ENCODE data around the gene FZD2.
A peak's percentile ranks its signal among the peaks of the same experiment; 100 is the strongest.

Gene FZD2

DNA sequence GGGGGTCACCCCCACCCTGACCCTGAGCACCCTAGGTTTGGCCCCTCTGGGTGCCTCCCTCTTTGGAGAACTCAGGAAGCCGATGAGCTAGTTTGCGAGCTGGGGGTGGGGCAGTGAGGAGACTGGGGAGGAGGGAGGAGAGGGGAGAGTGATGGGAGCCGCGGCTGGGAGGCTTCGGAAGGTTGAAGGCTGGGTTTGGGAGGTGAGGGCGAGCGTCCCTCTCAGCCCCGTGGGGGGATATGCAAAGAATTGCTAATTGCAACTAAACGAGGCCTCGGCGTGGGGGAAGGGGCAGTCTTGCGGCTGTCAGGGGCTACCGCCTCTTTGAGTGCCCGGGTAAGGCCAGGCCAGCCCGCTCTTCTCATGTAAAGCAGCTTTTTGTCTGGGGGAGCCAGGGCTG lies 17.6 kb upstream of the FZD2 start:
- no peak overlapping the region for H2AFZ ChIP-seq (ENCODE audit: low read depth, low read length)
- no peaks in the 10 kb centered on the region for H3K9me3 ChIP-seq (ENCODE audit: low read length)
- H3K4me3 ChIP-seq (ENCODE audit: low read length), result no peak overlapping the region
- H3K27me3 ChIP-seq (ENCODE audit: insufficient read depth, low read length), result no peaks in the 10 kb centered on the region
- H3K4me1 ChIP-seq (ENCODE audit: insufficient read depth, low read length), result peaks cover 64% of the 10 kb centered on the region
- no peaks in the 10 kb centered on the region for H3K36me3 ChIP-seq (ENCODE audit: insufficient read depth, low read length)

DNA sequence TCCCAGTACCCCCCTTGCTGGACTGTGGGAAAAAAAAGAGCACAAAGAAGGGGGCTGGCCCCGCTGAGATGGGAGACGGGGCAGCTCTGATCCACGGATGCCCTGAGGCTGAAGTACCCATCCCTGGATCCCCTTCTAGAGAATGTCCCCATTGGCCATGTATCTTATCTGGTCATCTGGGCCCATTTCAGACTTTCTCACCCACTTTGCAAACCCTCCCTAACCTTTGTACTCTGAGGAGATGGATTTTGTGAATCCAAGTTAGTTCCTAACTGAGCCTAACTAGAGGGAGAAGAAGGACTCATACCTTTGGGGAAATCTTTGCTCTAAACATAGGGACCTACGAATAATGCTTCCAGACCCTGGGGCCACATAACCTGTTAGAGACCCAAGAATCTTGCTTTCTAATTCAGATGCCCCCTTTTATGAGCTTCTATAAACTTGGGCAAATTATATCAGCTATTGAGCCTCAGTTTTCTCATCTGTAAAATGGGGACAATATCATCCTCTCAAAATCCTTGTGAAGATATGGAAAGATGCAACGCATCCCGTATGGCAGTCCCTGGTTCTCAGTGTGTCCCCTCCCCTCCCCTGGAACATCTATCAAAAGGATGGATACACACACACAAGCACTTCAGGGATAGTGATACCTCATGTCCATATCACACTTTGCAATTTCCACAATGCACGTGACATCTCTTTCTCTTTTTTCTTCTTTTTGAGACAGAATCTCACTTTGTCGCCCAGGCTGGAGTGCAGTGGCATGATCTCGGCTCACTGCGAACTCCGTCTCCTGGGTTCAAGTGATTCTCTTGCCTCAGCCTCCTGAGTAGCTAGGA lies 16.8 kb upstream of the FZD2 start:
- H3K4me1 ChIP-seq (ENCODE audit: insufficient read depth, low read length), result peaks cover 64% of the 10 kb centered on the region
- H3K36me3 ChIP-seq (ENCODE audit: insufficient read depth, low read length), result no peaks in the 10 kb centered on the region
- H2AFZ ChIP-seq (ENCODE audit: low read depth, low read length), result no peak overlapping the region
- peak overlapping the region; percentile 11 for H3K4me3 ChIP-seq (ENCODE audit: low read length)
- H3K27me3 ChIP-seq (ENCODE audit: insufficient read depth, low read length), result no peaks in the 10 kb centered on the region
- no peaks in the 10 kb centered on the region for H3K9me3 ChIP-seq (ENCODE audit: low read length)

DNA sequence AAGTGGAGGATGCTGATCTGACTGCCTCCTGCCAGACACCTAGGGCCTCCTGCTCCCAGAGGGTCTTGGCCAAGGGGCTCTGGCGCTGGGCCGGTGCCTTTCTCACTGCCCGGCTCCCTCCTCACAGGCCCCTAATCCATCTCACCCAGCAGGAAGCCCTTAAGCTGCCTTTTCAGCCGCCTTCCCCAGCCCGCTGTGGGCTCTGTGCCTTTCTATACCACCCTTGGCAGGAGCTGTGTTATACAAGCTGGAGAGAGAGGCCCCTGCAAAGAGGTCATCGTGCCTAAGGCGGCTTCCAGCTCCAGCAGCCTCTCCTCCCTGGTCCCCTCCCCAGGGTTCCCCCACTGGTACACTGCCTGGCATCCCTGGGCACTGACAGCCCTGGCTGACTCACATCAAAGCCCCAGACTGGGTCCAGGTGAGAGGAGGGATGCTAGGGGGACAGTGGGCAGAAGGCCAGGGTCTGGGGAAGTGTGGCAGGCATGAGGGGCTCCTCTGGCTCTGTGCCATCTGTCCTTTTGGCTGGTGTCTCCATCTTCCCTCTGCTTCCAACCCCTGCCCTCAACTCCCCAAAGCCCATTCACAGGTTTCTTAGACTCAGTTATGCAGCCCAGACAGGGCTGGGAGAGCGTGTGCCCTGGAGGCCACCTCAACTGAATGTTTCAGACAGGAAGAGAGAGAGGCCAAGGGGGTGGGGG lies 15.3 kb upstream of the FZD2 start:
- Histone ChIP-seq H3K4me1 (ENCODE audit: insufficient read depth, low read length) (peaks cover 59% of the 10 kb centered on the region), H3K9me3 (ENCODE audit: low read length) (no peaks in the 10 kb centered on the region), H3K36me3 (ENCODE audit: insufficient read depth, low read length) (no peaks in the 10 kb centered on the region), H2AFZ (ENCODE audit: low read depth, low read length) (no peak overlapping the region), H3K27me3 (ENCODE audit: insufficient read depth, low read length) (no peaks in the 10 kb centered on the region), H3K4me3 (ENCODE audit: low read length) (no peak overlapping the region)

DNA sequence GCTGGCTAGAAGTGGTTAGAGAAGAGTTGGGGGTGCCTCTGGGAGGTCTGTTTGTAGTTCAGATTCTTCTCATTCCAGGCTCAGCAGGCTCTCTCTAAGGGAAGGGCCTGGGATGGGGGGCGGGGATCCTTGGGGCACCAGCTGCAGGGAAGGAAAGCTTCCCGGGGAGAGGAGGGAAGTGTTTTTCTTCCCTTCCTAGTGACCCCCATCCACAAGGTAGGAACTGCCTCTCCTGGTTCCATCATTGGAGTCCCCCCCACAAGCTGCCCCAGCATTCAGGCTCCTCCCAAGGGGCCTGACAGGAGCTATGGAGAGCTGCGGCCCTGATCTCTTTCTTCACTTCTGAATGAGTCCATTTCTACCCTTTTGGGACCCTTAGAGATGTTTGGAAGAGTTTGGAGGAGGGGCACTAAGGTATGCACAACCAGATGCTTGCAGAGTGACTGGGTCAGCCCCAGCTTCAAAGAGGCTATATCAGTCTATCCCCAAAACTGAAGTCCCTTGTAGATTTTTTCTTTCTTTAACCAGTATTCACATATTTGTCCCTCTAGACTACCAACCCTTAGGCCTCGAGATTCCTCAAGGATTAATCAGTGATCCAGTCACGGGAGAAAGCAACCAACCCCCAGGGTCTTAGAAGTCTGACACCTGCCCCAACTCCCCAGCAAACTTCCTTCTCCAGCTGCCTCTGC lies 13.9 kb upstream of the FZD2 start:
- Histone ChIP-seq H3K36me3 (ENCODE audit: insufficient read depth, low read length) (no peaks in the 10 kb centered on the region), H3K4me1 (ENCODE audit: insufficient read depth, low read length) (peaks cover 70% of the 10 kb centered on the region), H3K27me3 (ENCODE audit: insufficient read depth, low read length) (no peaks in the 10 kb centered on the region), H2AFZ (ENCODE audit: low read depth, low read length) (no peak overlapping the region), H3K9me3 (ENCODE audit: low read length) (no peaks in the 10 kb centered on the region), H3K4me3 (ENCODE audit: low read length) (no peak overlapping the region)

DNA sequence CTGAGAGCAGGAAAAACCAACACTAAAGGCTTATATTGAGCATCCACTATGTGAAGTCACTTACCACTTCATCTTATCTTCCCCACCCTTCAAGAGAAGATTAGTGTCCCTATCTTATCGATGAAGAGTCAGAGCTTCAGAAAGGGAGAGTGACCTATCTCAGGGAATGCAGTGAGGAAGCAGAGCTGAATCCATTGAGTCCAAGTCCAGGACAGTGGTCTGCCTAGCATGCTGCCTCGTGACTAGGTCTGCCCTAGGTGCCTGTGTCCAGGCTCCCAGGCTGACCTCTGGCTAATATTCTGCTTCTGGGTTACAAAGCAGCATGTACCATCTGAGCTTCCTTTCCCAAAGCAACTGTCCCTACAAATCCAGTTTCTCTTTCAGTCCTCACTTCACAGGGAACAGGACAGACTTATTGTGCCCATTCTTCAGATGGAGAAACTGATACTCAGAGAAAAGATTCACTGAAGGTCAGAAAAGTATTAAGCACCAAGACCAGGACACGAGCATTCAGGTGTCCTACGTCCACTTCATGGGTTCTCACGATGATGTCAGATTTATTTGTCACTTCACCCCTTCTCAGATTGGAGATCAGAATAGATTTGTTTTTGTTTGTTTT lies 13.3 kb upstream of the FZD2 start:
- Histone ChIP-seq H3K27me3 (ENCODE audit: insufficient read depth, low read length) (no peaks in the 10 kb centered on the region), H2AFZ (ENCODE audit: low read depth, low read length) (no peak overlapping the region), H3K9me3 (ENCODE audit: low read length) (no peaks in the 10 kb centered on the region), H3K4me3 (ENCODE audit: low read length) (no peak overlapping the region), H3K36me3 (ENCODE audit: insufficient read depth, low read length) (no peaks in the 10 kb centered on the region), H3K4me1 (ENCODE audit: insufficient read depth, low read length) (peaks cover 73% of the 10 kb centered on the region)

DNA sequence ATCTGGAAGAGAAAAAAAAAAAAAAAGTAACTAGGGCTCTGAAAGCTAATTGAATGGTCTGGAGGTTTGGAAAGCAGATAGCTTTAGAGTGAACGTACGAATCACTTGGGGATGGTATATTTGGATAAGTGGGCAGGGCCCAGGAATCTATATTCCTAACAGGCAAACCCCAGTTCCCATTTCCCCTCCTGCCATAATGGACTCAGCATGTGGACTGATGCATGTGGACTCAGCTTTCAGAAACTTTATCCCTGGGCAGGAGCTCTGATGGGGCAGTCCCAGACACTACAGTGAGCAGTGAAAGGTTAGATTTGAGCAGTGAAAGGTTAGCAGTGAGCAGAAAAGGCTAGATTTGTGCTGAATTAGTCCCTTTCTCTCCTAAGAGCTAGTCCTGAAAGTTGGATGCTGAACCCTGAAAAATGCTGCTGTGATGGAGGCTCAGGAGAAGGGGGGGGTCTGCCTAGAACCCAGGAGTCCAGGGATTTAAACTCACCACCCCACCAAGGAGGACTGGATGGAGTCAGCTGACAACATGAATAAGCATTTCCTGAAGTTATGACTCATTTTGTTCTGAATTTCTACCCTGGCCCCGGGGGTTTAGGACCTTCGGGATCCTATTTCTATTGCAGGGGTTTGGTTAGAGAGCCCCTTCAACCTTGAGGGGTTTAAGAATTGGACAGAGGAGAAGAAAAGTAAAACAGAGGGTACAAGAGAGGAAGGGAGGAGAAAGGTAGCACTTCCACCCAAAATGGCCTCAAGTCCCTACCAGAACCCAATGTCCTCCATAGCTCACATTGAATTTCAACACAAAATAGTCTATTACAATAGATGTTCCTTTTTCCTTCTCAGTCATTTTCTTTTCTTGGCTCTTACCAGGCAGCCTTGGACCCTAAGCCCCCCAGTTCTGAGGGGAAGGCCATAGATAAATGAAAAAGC lies 10.3 kb upstream of the FZD2 start:
- Histone ChIP-seq H3K4me1 (ENCODE audit: insufficient read depth, low read length) (peaks cover 58% of the 10 kb centered on the region), H3K4me3 (ENCODE audit: low read length) (peak overlapping the region; percentile 41), H3K27me3 (ENCODE audit: insufficient read depth, low read length) (no peaks in the 10 kb centered on the region), H3K9me3 (ENCODE audit: low read length) (no peaks in the 10 kb centered on the region), H3K36me3 (ENCODE audit: insufficient read depth, low read length) (no peaks in the 10 kb centered on the region), H2AFZ (ENCODE audit: low read depth, low read length) (no peak overlapping the region)

DNA sequence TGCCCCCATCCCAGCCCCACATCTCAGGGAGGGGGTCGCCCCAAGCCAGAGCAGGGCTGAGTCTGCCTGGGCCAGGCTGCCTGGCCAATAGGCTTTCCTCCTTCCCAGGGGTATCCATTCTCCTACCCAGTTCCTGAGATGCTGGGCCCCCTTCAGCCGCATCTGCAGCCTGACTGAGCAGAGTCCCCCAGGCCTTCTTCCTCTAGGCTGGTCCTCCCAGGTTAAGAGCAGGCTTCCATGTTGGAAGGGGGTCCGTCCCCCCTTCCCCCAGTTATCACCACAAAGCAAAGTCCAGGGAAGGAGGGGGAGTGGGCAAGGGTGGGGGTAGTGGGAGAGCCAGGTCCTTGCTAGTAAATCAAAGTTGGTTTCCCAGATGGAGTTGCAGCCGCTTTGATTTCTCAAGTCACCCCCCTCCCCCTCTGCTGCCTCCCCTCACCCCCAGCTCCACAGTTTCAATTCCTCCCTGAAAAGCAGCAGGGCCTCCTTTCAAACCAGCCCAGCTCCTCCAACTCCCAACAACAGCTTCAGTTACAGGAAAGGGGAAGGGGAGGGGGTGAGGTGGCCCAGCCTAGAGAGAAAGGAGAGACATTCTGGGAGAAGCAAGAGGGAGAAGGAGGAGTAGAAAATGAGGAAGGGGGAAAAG lies 9.5 kb upstream of the FZD2 start:
- H3K4me3 ChIP-seq (ENCODE audit: low read length), result peak overlapping the region; percentile 41
- H2AFZ ChIP-seq (ENCODE audit: low read depth, low read length), result no peak overlapping the region
- H3K9me3 ChIP-seq (ENCODE audit: low read length), result no peaks in the 10 kb centered on the region
- H3K27me3 ChIP-seq (ENCODE audit: insufficient read depth, low read length), result no peaks in the 10 kb centered on the region
- H3K36me3 ChIP-seq (ENCODE audit: insufficient read depth, low read length), result no peaks in the 10 kb centered on the region
- peaks cover 50% of the 10 kb centered on the region for H3K4me1 ChIP-seq (ENCODE audit: insufficient read depth, low read length)

DNA sequence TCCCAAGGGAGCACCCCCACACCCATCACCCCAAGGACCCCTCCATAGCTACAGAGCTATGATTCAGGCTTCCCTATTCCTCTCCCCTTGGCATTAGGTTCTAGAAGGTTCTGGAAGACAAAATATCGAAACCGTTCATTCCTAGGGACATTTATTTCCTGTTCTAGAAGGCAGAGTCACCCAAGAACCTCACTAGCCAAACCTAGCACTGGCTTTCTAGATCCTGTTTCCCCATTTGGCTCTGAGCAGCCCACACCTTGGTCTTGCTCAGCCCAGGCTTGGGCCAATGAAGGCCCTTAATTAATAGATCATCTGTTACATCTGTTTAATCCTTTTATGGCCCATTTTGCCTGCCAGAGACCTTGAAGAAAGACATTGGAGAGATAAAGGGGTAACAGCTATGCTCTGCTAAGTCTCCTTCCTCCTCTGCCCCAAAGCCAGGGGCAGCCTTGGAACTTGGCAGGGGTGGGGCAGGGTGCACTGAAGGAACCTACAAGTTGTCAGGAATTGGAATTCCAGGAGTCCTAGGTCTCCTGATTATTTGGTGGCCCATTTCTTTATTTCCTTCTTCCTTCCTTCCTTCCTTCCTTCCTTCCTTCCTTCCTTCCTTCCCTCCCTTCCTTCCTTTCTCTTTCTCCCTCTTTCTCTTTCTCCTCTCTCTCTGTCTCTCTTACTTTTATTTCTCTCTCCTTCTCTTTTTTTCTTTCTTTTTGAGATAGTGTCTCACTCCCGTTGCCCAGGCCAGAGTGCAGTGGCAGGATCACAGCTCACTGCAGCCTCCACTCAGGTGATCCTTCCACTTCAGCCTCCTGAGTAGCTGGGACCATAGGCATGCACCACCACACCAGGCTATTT lies 8.7 kb upstream of the FZD2 start:
- H2AFZ ChIP-seq (ENCODE audit: low read depth, low read length), result no peak overlapping the region
- no peaks in the 10 kb centered on the region for H3K27me3 ChIP-seq (ENCODE audit: insufficient read depth, low read length)
- peaks cover 42% of the 10 kb centered on the region for H3K4me1 ChIP-seq (ENCODE audit: insufficient read depth, low read length)
- H3K4me3 ChIP-seq (ENCODE audit: low read length), result peak overlapping the region; percentile 27
- no peaks in the 10 kb centered on the region for H3K36me3 ChIP-seq (ENCODE audit: insufficient read depth, low read length)
- H3K9me3 ChIP-seq (ENCODE audit: low read length), result no peaks in the 10 kb centered on the region

DNA sequence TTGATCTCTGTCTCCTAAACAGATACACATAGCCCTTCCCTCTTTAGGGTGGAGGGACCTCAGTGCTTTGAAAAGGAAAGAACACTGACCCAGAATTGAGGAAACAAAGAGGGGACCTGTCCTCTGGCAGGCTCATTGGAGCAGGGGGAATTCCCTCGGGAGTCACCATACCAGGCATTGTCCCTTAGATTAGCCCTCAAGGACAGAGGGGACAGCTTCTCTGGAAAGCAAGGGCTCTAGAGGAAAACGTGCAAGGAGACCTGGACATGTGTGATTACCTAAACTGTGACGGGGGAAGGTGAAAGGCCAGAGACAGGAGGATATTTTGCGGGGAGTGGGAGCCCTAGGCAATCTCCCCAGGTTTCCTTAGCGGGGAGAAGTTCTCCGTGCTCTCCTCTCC lies 7.6 kb upstream of the FZD2 start:
- H2AFZ ChIP-seq (ENCODE audit: low read depth, low read length), result no peak overlapping the region
- H3K4me1 ChIP-seq (ENCODE audit: insufficient read depth, low read length), result peaks cover 33% of the 10 kb centered on the region
- H3K36me3 ChIP-seq (ENCODE audit: insufficient read depth, low read length), result no peaks in the 10 kb centered on the region
- H3K4me3 ChIP-seq (ENCODE audit: low read length), result no peak overlapping the region
- no peaks in the 10 kb centered on the region for H3K27me3 ChIP-seq (ENCODE audit: insufficient read depth, low read length)
- H3K9me3 ChIP-seq (ENCODE audit: low read length), result no peaks in the 10 kb centered on the region

DNA sequence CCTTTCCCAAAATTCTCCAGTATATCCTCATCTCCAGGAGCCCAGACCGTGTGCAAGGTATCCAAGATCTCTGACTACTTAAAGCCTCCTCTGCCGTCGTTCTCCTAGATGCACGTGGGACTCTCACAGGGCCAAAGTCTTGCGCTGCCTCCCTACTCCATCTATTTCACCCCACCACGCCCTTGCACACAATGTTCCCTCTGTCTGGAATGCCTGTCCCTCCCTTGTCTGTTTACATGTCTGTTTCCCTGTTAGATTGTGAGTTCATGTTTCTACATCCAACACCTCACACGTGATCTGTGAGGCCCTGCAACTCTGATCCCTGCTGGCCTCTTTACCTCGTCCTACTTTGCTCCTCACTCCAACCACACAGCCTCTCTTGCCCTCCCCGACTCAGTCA lies 4.9 kb upstream of the FZD2 start:
- Histone ChIP-seq H3K4me3 (ENCODE audit: low read length) (no peak overlapping the region), H3K9me3 (ENCODE audit: low read length) (no peaks in the 10 kb centered on the region), H3K4me1 (ENCODE audit: insufficient read depth, low read length) (peaks cover 41% of the 10 kb centered on the region), H2AFZ (ENCODE audit: low read depth, low read length) (no peak overlapping the region), H3K27me3 (ENCODE audit: insufficient read depth, low read length) (no peaks in the 10 kb centered on the region), H3K36me3 (ENCODE audit: insufficient read depth, low read length) (no peaks in the 10 kb centered on the region)

DNA sequence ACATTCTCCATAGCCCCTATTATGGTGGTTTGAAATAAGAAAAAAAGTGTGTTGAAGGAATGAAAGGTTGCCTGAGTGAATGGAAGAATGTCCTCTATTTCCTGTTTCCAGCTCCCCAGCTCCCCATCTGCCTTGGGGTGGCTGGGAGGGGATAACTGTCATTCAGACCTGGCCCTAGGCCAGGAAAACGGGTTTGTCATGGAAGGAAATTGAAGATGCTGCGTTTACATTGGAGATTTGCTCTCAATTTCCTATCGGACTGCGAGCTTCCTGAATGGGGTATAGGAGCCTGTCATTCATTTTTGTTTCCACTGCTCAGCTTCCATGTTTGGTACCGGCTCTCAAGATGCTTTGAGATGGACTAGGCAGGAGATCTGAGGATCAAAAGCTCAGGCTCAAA lies 2.2 kb upstream of the FZD2 start:
- Histone ChIP-seq H3K27me3 (ENCODE audit: insufficient read depth, low read length) (no peaks in the 10 kb centered on the region), H2AFZ (ENCODE audit: low read depth, low read length) (no peak overlapping the region), H3K4me3 (ENCODE audit: low read length) (peak overlapping the region; percentile 89), H3K36me3 (ENCODE audit: insufficient read depth, low read length) (peaks cover 2% of the 10 kb centered on the region), H3K9me3 (ENCODE audit: low read length) (no peaks in the 10 kb centered on the region), H3K4me1 (ENCODE audit: insufficient read depth, low read length) (peaks cover 21% of the 10 kb centered on the region)

Measured in neuron (in vitro differentiated cells).